ENCODE measurements around the gene MMS19. TPM values are rescaled to one million over a fixed set of nuclear protein-coding genes. Genes with fewer than 3 reads are reported as not detected.
A peak's percentile ranks its signal among the peaks of the same experiment; 100 is the strongest.

The MMS19 gene
- polyA plus RNA-seq, 3 donors = 23.2 to 74.5 (median 29.2) TPM

- Histone ChIP-seq H3K4me3 (replicated peaks in 1 of 3; ENCODE audit: low read depth in 2 of 3, low read length in 3 of 3) (peak overlapping the region in 1 of 3 experiments; percentile 61), H3K4me1 (ENCODE audit: control insufficient read depth in 1 of 2, insufficient read depth in 2 of 2, low read length in 2 of 2) (peaks cover 29 to 46% of the 10 kb centered on the region in 2 donors), H4K20me1 (ENCODE audit: insufficient read depth, low read length) (peaks cover 5% of the 10 kb centered on the region), H3K79me2 (ENCODE audit: insufficient read depth, low read length) (peaks cover 14% of the 10 kb centered on the region), H3K9me3 (replicated peaks in 1 of 2; ENCODE audit: control insufficient read depth in 1 of 2, insufficient read depth in 1 of 2, low read length in 2 of 2) (no peaks in the 10 kb centered on the region), H3K4me2 (replicated peaks; ENCODE audit: extremely low read depth, low read length, poor library complexity, severe bottlenecking) (peak overlapping the region; percentile 57), H2AFZ (ENCODE audit: insufficient read depth, low read depth, low read length, poor library complexity, severe bottlenecking) (no peak overlapping the region), H3K9ac (ENCODE audit: insufficient read depth, low read length, poor library complexity, severe bottlenecking) (peak overlapping the region; percentile 28), H3K27me3 (ENCODE audit: control insufficient read depth in 2 of 2, insufficient read depth in 2 of 2, low read length in 2 of 2) (no peaks in the 10 kb centered on the region), H3K36me3 (replicated peaks in 1 of 2; ENCODE audit: control insufficient read depth in 1 of 2, insufficient read depth in 2 of 2, low read length in 2 of 2) (no peaks in the 10 kb centered on the region), H3K27ac (ENCODE audit: low read depth in 1 of 2, low read length in 2 of 2) (peak overlapping the region; percentile 71 to 95)
- no peaks in the 10 kb centered on the region for H3K9me3 Mint-ChIP-seq
- peaks cover 33% of the 10 kb centered on the region for H3K4me1 Mint-ChIP-seq
- H3K36me3 Mint-ChIP-seq = peaks cover 3 to 8% of the 10 kb centered on the region in 2 donors
- peak overlapping the region; percentile 88 to 97 (median 94) for H3K27ac Mint-ChIP-seq
- peaks cover 0 to 1% (median 0%) of the 10 kb centered on the region in 3 donors for H3K27me3 Mint-ChIP-seq (ENCODE audit: low read depth in 3 of 3)
- peak overlapping the region; percentile 24 to 87 for H3K4me3 Mint-ChIP-seq
- 5% methylated on average over 7 of the region's 10 CpGs for WGBS (ENCODE audit: insufficient coverage)
- TF ChIP-seq, protein P1, sequence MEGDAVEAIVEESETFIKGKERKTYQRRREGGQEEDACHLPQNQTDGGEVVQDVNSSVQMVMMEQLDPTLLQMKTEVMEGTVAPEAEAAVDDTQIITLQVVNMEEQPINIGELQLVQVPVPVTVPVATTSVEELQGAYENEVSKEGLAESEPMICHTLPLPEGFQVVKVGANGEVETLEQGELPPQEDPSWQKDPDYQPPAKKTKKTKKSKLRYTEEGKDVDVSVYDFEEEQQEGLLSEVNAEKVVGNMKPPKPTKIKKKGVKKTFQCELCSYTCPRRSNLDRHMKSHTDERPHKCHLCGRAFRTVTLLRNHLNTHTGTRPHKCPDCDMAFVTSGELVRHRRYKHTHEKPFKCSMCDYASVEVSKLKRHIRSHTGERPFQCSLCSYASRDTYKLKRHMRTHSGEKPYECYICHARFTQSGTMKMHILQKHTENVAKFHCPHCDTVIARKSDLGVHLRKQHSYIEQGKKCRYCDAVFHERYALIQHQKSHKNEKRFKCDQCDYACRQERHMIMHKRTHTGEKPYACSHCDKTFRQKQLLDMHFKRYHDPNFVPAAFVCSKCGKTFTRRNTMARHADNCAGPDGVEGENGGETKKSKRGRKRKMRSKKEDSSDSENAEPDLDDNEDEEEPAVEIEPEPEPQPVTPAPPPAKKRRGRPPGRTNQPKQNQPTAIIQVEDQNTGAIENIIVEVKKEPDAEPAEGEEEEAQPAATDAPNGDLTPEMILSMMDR (IDR thresholded peaks at IDR 0.05) = no peak
- intact Hi-C loops (cut with micrococcal nuclease) = loop anchor here in 1 of 2 donors (5.0 kb wide), 1 partner anchor 104 kb away; no protein-coding TSS in a partner anchor
- peak; percentile 88 to 96 (median 96) for DNase-seq
These were observed 44.9 kb upstream of the MMS19 start for GRCh38 chr10:97543025-97543546.

- Histone ChIP-seq H3K79me2 (ENCODE audit: insufficient read depth, low read length) (peaks cover 14% of the 10 kb centered on the region), H4K20me1 (ENCODE audit: insufficient read depth, low read length) (peaks cover 5% of the 10 kb centered on the region), H3K9me3 (replicated peaks in 1 of 2; ENCODE audit: control insufficient read depth in 1 of 2, insufficient read depth in 1 of 2, low read length in 2 of 2) (no peaks in the 10 kb centered on the region), H3K27ac (ENCODE audit: low read depth in 1 of 2, low read length in 2 of 2) (peak overlapping the region; percentile 71 to 95), H3K4me3 (replicated peaks in 1 of 3; ENCODE audit: low read depth in 2 of 3, low read length in 3 of 3) (peak overlapping the region in 1 of 3 experiments; percentile 61), H3K4me2 (replicated peaks; ENCODE audit: extremely low read depth, low read length, poor library complexity, severe bottlenecking) (peak overlapping the region; percentile 57), H3K9ac (ENCODE audit: insufficient read depth, low read length, poor library complexity, severe bottlenecking) (peak overlapping the region; percentile 28), H3K4me1 (ENCODE audit: control insufficient read depth in 1 of 2, insufficient read depth in 2 of 2, low read length in 2 of 2) (peaks cover 29 to 46% of the 10 kb centered on the region in 2 donors), H3K36me3 (replicated peaks in 1 of 2; ENCODE audit: control insufficient read depth in 1 of 2, insufficient read depth in 2 of 2, low read length in 2 of 2) (peaks cover 0 to under 1% of the 10 kb centered on the region in 2 donors), H2AFZ (ENCODE audit: insufficient read depth, low read depth, low read length, poor library complexity, severe bottlenecking) (peak overlapping the region; percentile 33), H3K27me3 (ENCODE audit: control insufficient read depth in 2 of 2, insufficient read depth in 2 of 2, low read length in 2 of 2) (no peaks in the 10 kb centered on the region)
- intact Hi-C loops (cut with micrococcal nuclease) = loop anchor here in 1 of 2 donors (5.0 kb wide), 1 partner anchor 105 kb away; no protein-coding TSS in a partner anchor
- 66% methylated on average over 8 of the region's 9 CpGs for WGBS (ENCODE audit: insufficient coverage)
- H3K4me3 Mint-ChIP-seq = peak overlapping the region; percentile 4 to 87
- no peaks in the 10 kb centered on the region for H3K9me3 Mint-ChIP-seq
- peaks cover 0 to 6% of the 10 kb centered on the region in 2 donors for H3K36me3 Mint-ChIP-seq
- peak; percentile 61 to 92 (median 88) for DNase-seq
- peak overlapping the region; percentile 88 to 97 (median 94) for H3K27ac Mint-ChIP-seq
- TF ChIP-seq, protein P1 (IDR thresholded peaks at IDR 0.05) = no peak
- H3K27me3 Mint-ChIP-seq (ENCODE audit: low read depth in 3 of 3) = peaks cover 0 to 1% (median 0%) of the 10 kb centered on the region in 3 donors
- peaks cover 33% of the 10 kb centered on the region for H3K4me1 Mint-ChIP-seq
These were observed 44.2 kb upstream of the MMS19 start for GRCh38 chr10:97542169-97543024.

Measured in CD14-positive monocyte (primary cell).